ENCODE measurements around the gene LYG1. TPM values are rescaled to one million over a fixed set of nuclear protein-coding genes. Genes with fewer than 3 reads are reported as not detected.

Gene LYG1
- total RNA-seq, 2 donors from 2014 or later = 0.58 to 1.3 TPM

DNA sequence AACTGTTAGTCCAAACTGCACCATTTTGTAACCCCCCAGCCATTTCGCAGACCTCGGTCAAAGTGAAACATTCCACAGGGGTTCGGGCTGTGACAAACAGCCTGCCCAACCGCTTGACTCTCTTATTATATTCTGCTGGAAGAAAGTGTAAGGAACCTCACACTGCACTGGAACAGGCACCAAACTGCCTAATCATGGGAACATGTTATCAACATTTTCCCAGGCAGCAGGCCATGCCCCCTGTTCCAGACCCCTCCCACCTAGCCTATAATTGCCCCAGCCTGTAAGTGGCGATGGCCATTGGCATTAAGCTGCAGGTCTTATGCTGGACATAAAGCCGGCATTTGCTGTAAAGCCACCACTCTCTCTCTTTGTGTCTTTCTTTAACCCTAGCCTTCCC is 62.4 kb downstream of the LYG1 start:
- Mint-ChIP-seq H3K36me3 (ENCODE audit: low read depth) (no peaks in the 10 kb centered on the region), H3K4me3 (no peak overlapping the region), H3K27ac (no peak overlapping the region), H3K4me1 (no peaks in the 10 kb centered on the region), H3K9me3 (no peaks in the 10 kb centered on the region), H3K27me3 (no peaks in the 10 kb centered on the region)
- ATAC-seq (replicated peaks) = no peak

Other genes starting within 250 kb of the LYG1 start
- gene C2orf15, start 159.5 kb downstream of the LYG1 start, total RNA-seq = 1 to 10 TPM; 1.9 TPM
- gene TSGA10, start 146.3 kb downstream of the LYG1 start, total RNA-seq = 1 to 10 TPM; 3.5 to 9.8 TPM
- gene LIPT1, start 146.2 kb downstream of the LYG1 start, total RNA-seq = 1 to 10 TPM; 3.3 to 5.5 TPM
- gene MITD1, start 120.1 kb downstream of the LYG1 start, total RNA-seq = 10 to 100 TPM; 68.7 to 71.5 TPM
- gene MRPL30, start 120.0 kb downstream of the LYG1 start, total RNA-seq = 10 to 100 TPM; 25.7 to 26.0 TPM
- gene LYG2, start 45.5 kb downstream of the LYG1 start, total RNA-seq = not detected
- gene TXNDC9, start 35.1 kb upstream of the LYG1 start, total RNA-seq = 10 to 100 TPM; 18.6 to 26.8 TPM
- 10 to 100 TPM; 54.1 to 77.8 TPM for gene EIF5B, start 36.2 kb upstream of the LYG1 start, total RNA-seq
- gene REV1, start 188.8 kb upstream of the LYG1 start, total RNA-seq = 10 to 100 TPM; 33.1 to 40.1 TPM

Measured in activated T-helper 17 cell treated with anti-CD3 and anti-CD28 coated beads, Interleukin-2, amount 50 U/mL, for 72 hours (primary cell).